GM21515 (cell line): ENCODE data around the gene ANKS1B.
"Not testable (repeated sequence)": the region's sequence is repeated elsewhere in the genome, so short reads cannot be mapped to it uniquely, and the experiment has no call there.

Experiments
- ATAC-seq: cut with Tn5 transposase; IDR thresholded peaks from one replicate; pipeline ENCODE4 v1.9.1; 2021; ENCODE audit not compliant: unreplicated experiment

The ANKS1B gene

GRCh38 chr12:99389751-99390150, 595.0 kb downstream of the ANKS1B start:
- no peak for ATAC-seq

- ATAC-seq = no peak
Observed at GRCh38 chr12:99388671-99389195, 596.0 kb downstream of the ANKS1B start.

GRCh38 chr12:99387661-99388060, 597.1 kb downstream of the ANKS1B start:
- no peak for ATAC-seq

GRCh38 chr12:99386907-99387306, 597.8 kb downstream of the ANKS1B start:
- peak; percentile 61 for ATAC-seq

GRCh38 chr12:99383258-99383657, 601.5 kb downstream of the ANKS1B start:
- ATAC-seq = no peak

GRCh38 chr12:99381992-99382391, 602.7 kb downstream of the ANKS1B start:
- peak; percentile 59 for ATAC-seq

- no peak for ATAC-seq
Observed at GRCh38 chr12:99380701-99381100, 604.0 kb downstream of the ANKS1B start.

- no peak for ATAC-seq
Observed at GRCh38 chr12:99374023-99374422, 610.7 kb downstream of the ANKS1B start.

GRCh38 chr12:99372257-99372920, 612.3 kb downstream of the ANKS1B start:
- no peak for ATAC-seq

GRCh38 chr12:99370421-99371138, 614.2 kb downstream of the ANKS1B start:
- no peak for ATAC-seq

GRCh38 chr12:99367181-99367580, 617.6 kb downstream of the ANKS1B start:
- ATAC-seq = no peak

- no peak for ATAC-seq
Observed at GRCh38 chr12:99352269-99352668, 632.5 kb downstream of the ANKS1B start.

GRCh38 chr12:99343960-99344359, 640.8 kb downstream of the ANKS1B start:
- ATAC-seq = no peak

- no peak for ATAC-seq
Observed at GRCh38 chr12:99339663-99340062, 645.1 kb downstream of the ANKS1B start.

GRCh38 chr12:99334285-99335056, 650.3 kb downstream of the ANKS1B start:
- ATAC-seq = no peak

GRCh38 chr12:99332936-99333591, 651.7 kb downstream of the ANKS1B start:
- no peak for ATAC-seq

GRCh38 chr12:99330216-99330615, 654.5 kb downstream of the ANKS1B start:
- ATAC-seq = no peak

- not testable (repeated sequence) for ATAC-seq
Observed at GRCh38 chr12:99321210-99321609, 663.5 kb downstream of the ANKS1B start.

- no peak for ATAC-seq
Observed at GRCh38 chr12:99311373-99311772, 673.4 kb downstream of the ANKS1B start.

- ATAC-seq = no peak
Observed at GRCh38 chr12:99309812-99310211, 674.9 kb downstream of the ANKS1B start.

GRCh38 chr12:99302874-99303273, 681.9 kb downstream of the ANKS1B start:
- ATAC-seq = no peak
